ENCODE measurements around the gene POLR2H. TPM values are rescaled to one million over a fixed set of nuclear protein-coding genes. Genes with fewer than 3 reads are reported as not detected.

POLR2H gene
- polyA plus RNA-seq, 1 donor (not counting 4 experiments of a cell fraction or from before 2014, with no cell fraction given) = 202 TPM

DNA sequence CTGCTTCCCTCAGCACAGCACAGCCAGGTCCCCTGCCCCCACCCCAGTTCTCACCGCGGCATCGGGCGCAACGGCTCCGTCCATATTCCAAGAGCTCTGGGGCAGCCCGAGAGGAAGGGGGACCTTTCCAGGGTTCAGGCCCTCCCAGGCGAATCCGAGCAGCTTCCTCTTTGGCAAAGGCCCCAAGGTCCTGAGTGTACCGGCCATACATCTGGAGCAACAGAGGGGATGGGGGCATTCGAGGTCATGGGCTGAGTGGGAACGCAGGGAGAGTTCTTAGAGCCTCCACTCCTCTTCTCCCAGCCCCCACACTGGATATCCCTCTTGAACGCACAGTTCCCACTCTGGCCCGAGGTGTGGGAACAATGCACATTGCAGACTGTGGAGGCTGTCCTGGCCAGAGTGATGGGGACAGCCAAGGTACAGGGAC lies 2.6 kb upstream of the POLR2H start:
- Histone ChIP-seq H3K9ac (ENCODE audit: control insufficient read depth, extremely low read depth, insufficient read depth, low read length) (no peak overlapping the region), H3K79me2 (ENCODE audit: control insufficient read depth, insufficient read depth, low read length) (peaks cover 9% of the 10 kb centered on the region), H3K4me3 (ENCODE audit: control insufficient read depth in 2 of 3, extremely low read depth in 1 of 3, insufficient read depth in 2 of 3, low read depth in 1 of 3, low read length in 3 of 3) (no peak overlapping the region), H3K36me3 (ENCODE audit: control insufficient read depth in 2 of 2, extremely low read depth in 1 of 2, insufficient read depth in 2 of 2, low read length in 2 of 2) (peaks cover 3 to 5% of the 10 kb centered on the region in 2 experiments), H3K4me1 (ENCODE audit: control insufficient read depth, extremely low read depth, insufficient read depth, low read length) (peaks cover 14% of the 10 kb centered on the region), H3K27ac (ENCODE audit: control insufficient read depth, insufficient read depth, low read length) (no peak overlapping the region), H2AFZ (ENCODE audit: control insufficient read depth, low read length) (no peak overlapping the region), H3K4me2 (ENCODE audit: control insufficient read depth, extremely low read depth, insufficient read depth, low read depth, low read length) (no peak overlapping the region), H3K9me3 (ENCODE audit: control insufficient read depth, low read depth, low read length) (no peaks in the 10 kb centered on the region), H3K9me1 (ENCODE audit: control insufficient read depth, extremely low read depth, insufficient read depth, low read length) (no peaks in the 10 kb centered on the region), H4K20me1 (ENCODE audit: control insufficient read depth, extremely low read depth, insufficient read depth, low read length) (no peaks in the 10 kb centered on the region), H3K27me3 (ENCODE audit: control insufficient read depth, extremely low read depth, insufficient read depth, low read length) (no peaks in the 10 kb centered on the region)
- dilution Hi-C loops (cut with MboI; ENCODE audit: extremely low pct_ligation_motif_present, low sequenced_read_pairs) = no loop called here
- FAIRE-seq (no peak), DNase-seq (ENCODE audit: low read depth, low spot score) (no peak)
- no peak for TF ChIP-seq EZH2 (IDR thresholded peaks at IDR 0.05; ENCODE audit: low read length)
- TF ChIP-seq, protein P1, sequence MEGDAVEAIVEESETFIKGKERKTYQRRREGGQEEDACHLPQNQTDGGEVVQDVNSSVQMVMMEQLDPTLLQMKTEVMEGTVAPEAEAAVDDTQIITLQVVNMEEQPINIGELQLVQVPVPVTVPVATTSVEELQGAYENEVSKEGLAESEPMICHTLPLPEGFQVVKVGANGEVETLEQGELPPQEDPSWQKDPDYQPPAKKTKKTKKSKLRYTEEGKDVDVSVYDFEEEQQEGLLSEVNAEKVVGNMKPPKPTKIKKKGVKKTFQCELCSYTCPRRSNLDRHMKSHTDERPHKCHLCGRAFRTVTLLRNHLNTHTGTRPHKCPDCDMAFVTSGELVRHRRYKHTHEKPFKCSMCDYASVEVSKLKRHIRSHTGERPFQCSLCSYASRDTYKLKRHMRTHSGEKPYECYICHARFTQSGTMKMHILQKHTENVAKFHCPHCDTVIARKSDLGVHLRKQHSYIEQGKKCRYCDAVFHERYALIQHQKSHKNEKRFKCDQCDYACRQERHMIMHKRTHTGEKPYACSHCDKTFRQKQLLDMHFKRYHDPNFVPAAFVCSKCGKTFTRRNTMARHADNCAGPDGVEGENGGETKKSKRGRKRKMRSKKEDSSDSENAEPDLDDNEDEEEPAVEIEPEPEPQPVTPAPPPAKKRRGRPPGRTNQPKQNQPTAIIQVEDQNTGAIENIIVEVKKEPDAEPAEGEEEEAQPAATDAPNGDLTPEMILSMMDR (optimal IDR thresholded peaks at IDR 0.05 in 1 of 3, IDR thresholded peaks at IDR 0.05 in 1 of 3, conservative IDR thresholded peaks at IDR 0.05 in 1 of 3; ENCODE audit: extremely low read depth in 1 of 3, insufficient read depth in 2 of 3, low read length in 3 of 3) = no peak

DNA sequence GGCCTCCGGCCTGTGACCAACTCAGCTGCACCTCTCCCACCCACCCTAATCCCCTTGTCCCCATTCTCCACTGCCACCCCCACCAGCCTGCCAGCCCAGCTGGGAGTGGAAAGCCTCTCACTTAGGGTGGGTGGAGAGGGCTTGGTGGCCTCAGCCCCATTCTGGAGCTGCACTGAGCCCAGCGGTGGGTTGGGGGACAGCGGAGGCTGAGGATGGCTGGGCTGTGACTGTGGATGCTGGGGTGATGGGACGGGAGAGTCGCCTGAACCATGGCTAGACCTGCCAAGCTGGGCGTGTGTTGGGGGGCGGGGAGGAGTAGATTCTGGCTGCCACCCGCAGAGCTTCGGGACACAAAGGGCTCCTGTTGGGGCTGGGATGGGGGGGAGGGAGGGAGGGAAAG lies 1.9 kb upstream of the POLR2H start:
- H3K27ac ChIP-seq (ENCODE audit: control insufficient read depth, insufficient read depth, low read length) = no peak overlapping the region
- no peaks in the 10 kb centered on the region for H3K27me3 ChIP-seq (ENCODE audit: control insufficient read depth, extremely low read depth, insufficient read depth, low read length)
- H3K4me1 ChIP-seq (ENCODE audit: control insufficient read depth, extremely low read depth, insufficient read depth, low read length) = peaks cover 21% of the 10 kb centered on the region
- peaks cover 16% of the 10 kb centered on the region for H3K79me2 ChIP-seq (ENCODE audit: control insufficient read depth, insufficient read depth, low read length)
- DNase-seq (ENCODE audit: low read depth, low spot score) = no peak
- no peaks in the 10 kb centered on the region for H4K20me1 ChIP-seq (ENCODE audit: control insufficient read depth, extremely low read depth, insufficient read depth, low read length)
- no peak for FAIRE-seq
- H2AFZ ChIP-seq (ENCODE audit: control insufficient read depth, low read length) = no peak overlapping the region
- H3K9me3 ChIP-seq (ENCODE audit: control insufficient read depth, low read depth, low read length) = no peaks in the 10 kb centered on the region
- dilution Hi-C loops (cut with MboI; ENCODE audit: extremely low pct_ligation_motif_present, low sequenced_read_pairs) = no loop called here
- TF ChIP-seq, protein P1 (optimal IDR thresholded peaks at IDR 0.05 in 1 of 3, IDR thresholded peaks at IDR 0.05 in 1 of 3, conservative IDR thresholded peaks at IDR 0.05 in 1 of 3; ENCODE audit: extremely low read depth in 1 of 3, insufficient read depth in 2 of 3, low read length in 3 of 3) = no peak
- no peak for TF ChIP-seq EZH2 (IDR thresholded peaks at IDR 0.05; ENCODE audit: low read length)
- peaks cover 4 to 5% of the 10 kb centered on the region in 2 experiments for H3K36me3 ChIP-seq (ENCODE audit: control insufficient read depth in 2 of 2, extremely low read depth in 1 of 2, insufficient read depth in 2 of 2, low read length in 2 of 2)
- H3K9ac ChIP-seq (ENCODE audit: control insufficient read depth, extremely low read depth, insufficient read depth, low read length) = no peak overlapping the region
- no peaks in the 10 kb centered on the region for H3K9me1 ChIP-seq (ENCODE audit: control insufficient read depth, extremely low read depth, insufficient read depth, low read length)
- no peak overlapping the region for H3K4me2 ChIP-seq (ENCODE audit: control insufficient read depth, extremely low read depth, insufficient read depth, low read depth, low read length)
- H3K4me3 ChIP-seq (ENCODE audit: control insufficient read depth in 2 of 3, extremely low read depth in 1 of 3, insufficient read depth in 2 of 3, low read depth in 1 of 3, low read length in 3 of 3) = no peak overlapping the region
